ENCODE data around the gene KCNQ1.

KCNQ1 gene

GRCh38 chr11:2569731-2570210 lies 125.0 kb downstream of the KCNQ1 start:
- DNase-seq (ENCODE audit: low spot score) = no peak

- no peak for DNase-seq (ENCODE audit: low spot score)
These were observed 125.5 kb downstream of the KCNQ1 start for GRCh38 chr11:2570211-2570811.

GRCh38 chr11:2570841-2571597 lies 126.2 kb downstream of the KCNQ1 start:
- DNase-seq (ENCODE audit: low spot score) = no peak

- no peak for DNase-seq (ENCODE audit: low spot score)
These were observed 126.9 kb downstream of the KCNQ1 start for GRCh38 chr11:2571598-2572281.

DNA sequence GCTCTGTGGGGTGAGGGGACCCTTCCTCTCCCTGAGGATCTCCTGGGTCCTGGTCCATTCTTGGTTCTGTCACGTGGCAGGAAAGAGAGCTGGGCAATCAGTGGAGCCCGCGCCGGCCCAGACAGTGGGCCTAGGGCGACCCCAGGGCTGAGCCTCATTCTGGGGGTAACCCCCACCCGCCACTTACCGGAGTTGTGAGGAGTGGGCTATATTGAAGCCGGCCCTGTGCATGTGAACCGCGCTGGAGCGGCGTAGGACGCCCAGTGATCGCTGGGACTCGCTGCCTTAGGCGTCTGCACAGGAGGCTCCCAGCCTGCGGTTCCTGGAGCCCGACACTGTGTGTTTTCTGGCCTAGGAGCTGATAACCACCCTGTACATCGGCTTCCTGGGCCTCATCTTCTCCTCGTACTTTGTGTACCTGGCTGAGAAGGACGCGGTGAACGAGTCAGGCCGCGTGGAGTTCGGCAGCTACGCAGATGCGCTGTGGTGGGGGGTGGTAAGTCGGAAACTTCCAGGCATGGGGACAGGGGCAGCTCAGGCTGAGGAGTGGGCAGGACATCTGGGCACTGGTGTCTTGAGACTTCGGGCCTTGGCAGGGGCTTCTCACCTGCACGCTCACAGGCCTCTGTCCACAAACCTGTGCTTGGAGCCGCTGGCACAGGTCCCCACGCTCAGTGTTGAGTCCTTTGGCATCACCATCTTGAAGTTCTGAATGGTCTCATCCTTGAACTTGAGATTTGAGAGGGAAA lies 127.9 kb downstream of the KCNQ1 start:
- no peak for DNase-seq (ENCODE audit: low spot score)

DNA sequence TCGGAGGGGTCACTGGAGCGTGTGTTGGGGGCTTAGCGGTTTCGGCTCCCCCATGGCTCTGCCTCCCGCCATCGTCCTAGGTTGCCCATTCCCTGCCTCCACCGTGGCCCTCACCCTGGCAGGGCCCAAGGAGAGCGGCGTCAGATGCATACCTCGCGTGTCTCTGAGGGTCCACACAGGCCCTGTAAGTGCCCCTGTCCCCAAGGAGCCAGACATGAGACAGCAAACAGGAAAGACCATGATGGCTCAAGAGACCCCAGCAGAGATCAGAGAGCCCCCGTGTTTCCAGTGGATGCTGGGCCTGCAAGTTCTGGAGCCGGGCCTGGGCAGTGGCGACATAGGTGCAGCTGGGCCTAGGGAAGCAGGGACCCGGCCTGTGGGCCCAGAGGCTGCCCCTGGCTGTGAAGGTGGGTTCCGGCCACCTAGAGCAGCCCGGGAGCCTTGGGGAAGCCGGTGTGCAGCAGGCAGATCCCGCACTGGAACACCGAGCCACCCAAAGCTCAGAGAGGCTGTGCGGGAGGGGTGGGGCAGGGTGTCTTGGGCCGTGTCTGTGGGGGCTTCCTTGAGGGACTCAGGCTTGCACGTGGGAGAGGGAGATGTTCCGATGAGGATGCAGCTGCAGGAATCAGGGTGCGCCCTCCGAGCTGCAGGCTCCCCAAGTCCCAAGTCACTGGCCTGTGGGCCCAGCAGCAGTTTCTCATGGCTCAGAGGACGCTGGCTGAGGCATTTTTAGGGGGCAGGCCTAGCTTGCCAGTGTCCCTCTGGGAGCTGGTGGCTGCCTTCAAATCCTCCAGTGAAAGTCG lies 128.6 kb downstream of the KCNQ1 start:
- DNase-seq (ENCODE audit: low spot score) = no peak

GRCh38 chr11:2574043-2574552 lies 129.3 kb downstream of the KCNQ1 start:
- no peak for DNase-seq (ENCODE audit: low spot score)

DNA sequence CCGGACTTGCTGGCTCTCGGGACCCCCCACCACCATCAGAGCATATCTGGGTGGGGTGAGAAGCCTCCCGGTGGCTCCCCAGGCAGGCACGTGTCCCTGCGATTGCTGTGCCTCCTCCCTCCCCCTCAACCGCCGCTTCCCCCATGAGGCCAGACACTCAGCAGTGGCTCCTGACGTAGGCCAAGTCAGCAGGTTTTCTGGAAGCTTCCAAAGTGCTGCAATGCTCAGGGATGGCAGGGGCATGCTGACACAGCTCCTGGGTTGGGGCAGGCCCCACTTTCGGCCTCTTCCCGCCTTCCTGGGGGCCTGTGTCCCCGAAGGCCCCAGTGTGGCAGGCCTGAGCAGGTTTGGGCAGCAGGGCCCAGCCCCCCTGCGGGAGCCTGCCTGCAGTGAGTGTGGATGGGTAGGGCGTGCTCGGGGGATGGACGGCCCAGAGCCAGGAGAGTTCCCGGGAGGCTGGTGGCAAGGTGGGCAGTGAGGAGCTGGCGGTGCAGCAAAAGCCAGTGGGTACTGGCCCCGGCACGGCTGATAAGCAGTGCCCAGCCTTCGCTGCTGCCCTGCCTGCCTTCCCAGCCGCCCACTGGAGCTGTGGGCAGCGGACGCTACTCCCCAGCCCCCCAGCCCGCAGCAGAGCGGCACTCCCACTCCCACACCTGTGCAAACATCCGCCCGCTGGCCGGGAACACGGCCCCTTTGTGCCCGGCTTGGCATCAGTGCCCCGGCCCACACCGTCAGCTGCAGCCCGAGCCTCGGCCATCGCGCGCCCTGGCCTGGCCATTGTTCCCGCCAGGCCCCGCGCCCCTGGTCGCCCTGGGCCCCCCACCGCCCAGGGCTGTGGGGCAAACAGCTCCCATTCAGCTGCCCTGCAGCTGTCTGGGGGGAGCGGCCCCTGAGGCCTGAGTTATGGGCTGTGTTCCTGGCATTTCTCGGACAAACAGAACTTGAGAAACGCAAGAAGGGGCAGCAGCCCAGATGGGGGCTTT lies 130.0 kb downstream of the KCNQ1 start:
- no peak for DNase-seq (ENCODE audit: low spot score)

DNA sequence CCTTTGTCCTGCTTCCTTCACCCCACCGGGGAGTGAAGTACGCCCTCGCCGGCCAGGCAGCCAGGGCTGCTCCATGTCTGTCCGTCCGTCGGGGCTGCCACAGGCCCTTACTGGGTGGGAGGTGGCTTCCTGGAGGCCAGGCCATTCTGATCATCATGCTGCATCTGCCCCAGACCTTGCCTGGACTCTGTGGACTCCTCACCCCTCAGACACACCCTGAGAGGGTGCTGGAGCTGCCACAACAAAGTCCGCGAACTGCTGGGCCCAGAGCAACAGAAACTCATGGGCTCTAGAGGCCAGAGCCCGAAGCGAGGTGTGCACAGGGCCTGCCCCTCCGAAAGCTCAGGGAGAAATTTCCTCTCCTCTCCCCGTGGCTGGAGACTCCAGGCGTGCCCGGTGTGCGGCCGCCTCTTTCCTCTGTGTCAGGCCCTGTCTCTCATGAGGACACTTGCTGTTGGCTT lies 130.8 kb downstream of the KCNQ1 start:
- DNase-seq (ENCODE audit: low spot score) = no peak

- DNase-seq (ENCODE audit: low spot score) = no peak
These were observed 131.3 kb downstream of the KCNQ1 start for GRCh38 chr11:2576111-2576510.

DNA sequence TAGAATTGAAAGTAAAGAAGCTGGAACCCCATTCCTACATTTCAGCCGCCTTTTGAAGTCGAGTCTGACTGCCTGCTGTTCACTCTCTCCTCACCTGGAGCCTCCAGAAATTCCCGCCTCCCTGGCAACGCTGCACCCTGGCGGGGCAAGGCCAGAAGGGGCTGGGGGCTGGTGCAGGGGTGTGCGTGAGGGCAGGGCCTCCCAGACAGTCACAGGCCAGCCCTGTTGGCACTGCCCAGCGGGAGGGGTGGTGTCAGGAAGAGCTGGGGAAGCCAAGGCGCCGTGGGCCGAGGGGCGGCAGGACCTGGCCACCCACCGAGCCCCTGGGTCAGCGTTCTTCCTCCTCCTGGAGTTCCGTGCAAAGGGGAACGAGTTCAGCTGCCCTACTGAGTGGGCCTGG lies 131.7 kb downstream of the KCNQ1 start:
- DNase-seq (ENCODE audit: low spot score) = no peak

DNA sequence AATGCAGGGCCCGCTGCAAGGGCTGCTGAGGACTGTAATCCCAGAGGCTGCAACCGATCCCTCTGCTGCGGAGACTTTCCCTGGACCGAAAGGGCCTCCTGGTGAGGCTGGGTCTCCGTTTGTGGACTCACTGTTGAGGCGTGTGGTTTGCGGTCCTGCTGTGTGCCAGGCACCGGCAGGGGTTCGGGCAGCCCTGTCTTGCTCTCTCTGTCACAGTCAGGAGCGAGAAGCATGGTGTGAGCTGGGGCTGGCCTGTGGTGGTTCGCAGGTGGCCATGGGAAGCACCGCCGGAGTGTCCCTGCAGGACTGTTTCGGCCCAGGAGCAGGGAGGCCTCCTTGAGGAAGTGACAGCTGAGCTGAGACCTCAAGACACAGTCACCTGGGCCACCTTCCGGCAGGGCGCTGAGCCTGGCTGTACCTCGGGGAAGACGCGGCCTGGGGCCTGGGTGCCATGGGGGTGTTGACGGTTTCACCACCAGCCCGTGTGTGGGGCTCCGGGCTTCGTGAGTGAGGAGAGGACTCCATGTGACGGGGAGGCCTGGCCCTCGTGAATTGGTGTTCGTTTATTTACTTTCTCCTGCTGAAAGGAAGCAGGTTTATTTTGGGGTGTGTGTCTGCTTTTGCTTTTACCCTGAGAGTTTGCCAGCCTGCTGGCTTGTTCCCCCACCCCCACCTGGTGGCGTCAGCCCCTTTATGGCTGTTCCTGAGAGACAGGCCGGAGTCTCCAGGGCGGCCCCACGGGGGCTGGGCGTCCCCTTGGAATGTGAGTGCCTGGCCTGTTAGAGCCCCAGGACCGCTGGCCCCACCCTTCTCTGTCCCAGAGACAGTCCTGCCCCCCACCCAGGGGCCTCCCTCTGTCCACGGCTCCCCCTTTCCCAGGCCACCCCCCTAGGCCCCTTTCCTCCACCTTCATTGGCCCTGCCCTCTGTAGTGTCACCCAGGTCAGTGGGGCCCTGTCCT lies 132.5 kb downstream of the KCNQ1 start:
- DNase-seq (ENCODE audit: low spot score) = no peak

DNA sequence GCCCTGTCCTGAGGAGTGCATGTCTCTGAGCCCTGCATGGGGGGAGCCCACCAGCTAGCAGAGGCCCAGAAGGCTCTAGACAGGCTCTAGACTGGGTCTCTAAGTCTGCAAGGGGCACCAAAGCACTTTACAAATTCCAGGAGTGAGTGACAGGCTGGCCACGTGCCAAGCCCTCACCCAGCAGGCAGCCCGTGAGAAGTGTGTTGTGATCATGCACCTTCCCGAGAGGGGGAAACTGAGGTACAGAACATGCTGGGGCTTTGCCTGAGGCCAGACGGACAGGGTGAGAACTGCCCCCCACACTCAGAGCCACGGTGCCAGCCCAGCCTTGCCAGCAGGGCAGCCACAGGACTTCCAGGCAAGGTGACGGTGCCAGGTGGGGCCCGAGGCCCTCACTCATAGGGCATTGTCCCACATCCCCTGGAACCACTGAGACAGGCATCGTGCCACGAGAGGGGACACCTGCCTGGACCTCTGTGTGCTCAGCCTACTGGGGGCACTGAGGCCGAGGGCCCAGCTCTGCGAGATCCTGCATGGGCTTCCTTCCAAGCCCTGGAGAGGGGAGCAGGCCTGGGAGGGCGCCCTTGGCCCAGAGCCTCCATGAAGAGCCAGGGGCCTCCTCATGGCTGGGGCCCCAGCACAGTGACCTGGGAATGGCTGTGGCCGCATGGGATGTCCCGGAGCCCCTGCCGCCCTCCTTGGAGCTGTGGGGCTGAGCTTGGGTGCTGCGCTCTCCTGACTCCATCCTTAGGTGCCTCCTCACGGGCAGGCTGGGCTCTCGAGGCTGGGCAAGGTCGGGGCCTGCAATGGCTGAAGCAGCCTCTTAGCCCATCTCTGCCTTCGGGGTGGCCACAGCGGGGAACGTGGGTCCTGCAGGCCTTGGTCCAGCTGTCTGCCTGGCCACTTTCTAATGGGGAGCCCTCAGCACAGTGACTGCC lies 133.5 kb downstream of the KCNQ1 start:
- no peak for DNase-seq (ENCODE audit: low spot score)

- DNase-seq (ENCODE audit: low spot score) = no peak
These were observed 134.1 kb downstream of the KCNQ1 start for GRCh38 chr11:2578929-2579270.

- DNase-seq (ENCODE audit: low spot score) = no peak
These were observed 134.7 kb downstream of the KCNQ1 start for GRCh38 chr11:2579315-2580060.

GRCh38 chr11:2580061-2580421 lies 135.2 kb downstream of the KCNQ1 start:
- no peak for DNase-seq (ENCODE audit: low spot score)

DNA sequence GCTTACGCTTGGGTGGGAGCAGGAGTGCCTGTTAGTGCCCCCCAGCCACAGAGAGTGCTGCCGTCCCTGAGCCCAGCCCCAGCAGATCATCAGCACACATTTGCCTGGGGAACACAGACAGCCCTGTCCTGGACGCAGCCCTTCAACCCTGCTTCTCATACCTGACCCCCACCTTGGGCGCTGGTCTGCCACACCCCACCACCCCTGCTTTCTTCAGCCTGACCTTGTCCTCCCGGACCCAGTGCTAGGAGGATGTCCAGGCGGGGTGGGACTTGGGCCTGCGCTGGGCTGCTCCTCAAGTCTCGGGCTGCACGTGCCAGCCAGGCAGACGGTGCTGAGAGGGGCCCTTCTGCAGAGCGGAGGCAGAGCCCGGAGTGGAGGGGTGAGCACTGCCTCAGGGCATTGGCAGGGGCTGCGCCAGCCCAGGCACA lies 135.8 kb downstream of the KCNQ1 start:
- no peak for DNase-seq (ENCODE audit: low spot score)

Data from kidney capillary endothelial cell (primary cell).